DND-41 (cell line): ENCODE measurements around the gene TRIM15.

Experiments used
- CTCF ChIP-seq: IDR thresholded peaks from 2 replicates; pipeline ENCODE4 v1.5.1; 2012; ENCODE audit warnings: borderline replicate concordance, low read length, moderate library complexity, mild to moderate bottlenecking; ENCODE audit not compliant: poor library complexity, severe bottlenecking; ENCODE audit errors: extremely low read depth
- EZH2 ChIP-seq: IDR thresholded peaks from 3 replicates; pipeline ENCODE4 v1.6.1; 2012; ENCODE audit warnings: borderline replicate concordance, low read depth, mild to moderate bottlenecking, moderate library complexity, low read length, inconsistent platforms; ENCODE audit not compliant: severe bottlenecking

GRCh38 chr6:30113841-30114240, 49.5 kb upstream of the TRIM15 start:
- no peak for TF ChIP-seq CTCF
- no peak for TF ChIP-seq EZH2
